UCSD-AML1 (cell line): Measurements from ENCODE around the gene SLC10A3.
"Not testable (repeated sequence)": the region's sequence is repeated elsewhere in the genome, so short reads cannot be mapped to it uniquely, and the experiment has no call there.

Experiments
- DNase-seq: peaks from one replicate; lab custom pipeline; 2025; ENCODE audit not compliant: unreplicated experiment; lab: John Stamatoyannopoulos, UW

The SLC10A3 gene

GRCh38 chrX:154509455-154509854, 19.0 kb upstream of the SLC10A3 start:
- no peak for DNase-seq

GRCh38 chrX:154508384-154508745, 17.9 kb upstream of the SLC10A3 start:
- no peak for DNase-seq

DNA sequence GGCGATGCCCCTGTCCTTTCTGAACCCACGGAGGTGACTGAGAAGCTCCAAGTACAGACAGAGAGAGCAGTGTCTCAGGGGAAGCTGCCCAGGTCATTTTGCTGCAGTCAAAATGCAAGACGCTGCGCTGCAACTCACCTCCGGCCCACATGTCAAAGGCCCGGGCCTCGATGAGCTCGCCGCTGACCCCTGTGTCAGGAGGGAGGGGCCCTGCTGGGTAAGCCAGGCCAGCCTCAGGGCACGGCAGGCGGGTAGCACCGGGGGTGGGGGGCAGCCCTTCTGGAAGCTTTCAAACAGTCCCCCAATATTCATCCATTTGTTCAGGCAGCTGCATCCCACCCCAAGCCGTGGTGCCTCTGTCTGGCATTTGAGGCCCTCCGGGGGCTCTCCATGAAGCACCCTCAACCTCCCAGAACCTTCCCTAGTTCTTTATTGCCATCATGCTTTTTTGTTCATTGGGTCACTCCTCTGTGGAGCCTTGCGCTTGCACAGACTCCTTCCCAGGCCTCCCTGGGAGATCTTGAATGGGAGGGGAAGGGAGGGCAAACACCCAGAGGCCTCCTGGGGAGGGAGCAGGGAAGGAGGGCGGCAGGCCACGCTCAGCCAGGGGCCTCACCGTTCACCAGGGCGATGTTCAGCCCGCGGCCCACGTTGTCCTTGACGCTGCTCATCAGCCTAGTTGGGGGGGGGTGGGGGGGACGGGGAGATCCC, 17.4 kb upstream of the SLC10A3 start:
- no peak for DNase-seq

DNA sequence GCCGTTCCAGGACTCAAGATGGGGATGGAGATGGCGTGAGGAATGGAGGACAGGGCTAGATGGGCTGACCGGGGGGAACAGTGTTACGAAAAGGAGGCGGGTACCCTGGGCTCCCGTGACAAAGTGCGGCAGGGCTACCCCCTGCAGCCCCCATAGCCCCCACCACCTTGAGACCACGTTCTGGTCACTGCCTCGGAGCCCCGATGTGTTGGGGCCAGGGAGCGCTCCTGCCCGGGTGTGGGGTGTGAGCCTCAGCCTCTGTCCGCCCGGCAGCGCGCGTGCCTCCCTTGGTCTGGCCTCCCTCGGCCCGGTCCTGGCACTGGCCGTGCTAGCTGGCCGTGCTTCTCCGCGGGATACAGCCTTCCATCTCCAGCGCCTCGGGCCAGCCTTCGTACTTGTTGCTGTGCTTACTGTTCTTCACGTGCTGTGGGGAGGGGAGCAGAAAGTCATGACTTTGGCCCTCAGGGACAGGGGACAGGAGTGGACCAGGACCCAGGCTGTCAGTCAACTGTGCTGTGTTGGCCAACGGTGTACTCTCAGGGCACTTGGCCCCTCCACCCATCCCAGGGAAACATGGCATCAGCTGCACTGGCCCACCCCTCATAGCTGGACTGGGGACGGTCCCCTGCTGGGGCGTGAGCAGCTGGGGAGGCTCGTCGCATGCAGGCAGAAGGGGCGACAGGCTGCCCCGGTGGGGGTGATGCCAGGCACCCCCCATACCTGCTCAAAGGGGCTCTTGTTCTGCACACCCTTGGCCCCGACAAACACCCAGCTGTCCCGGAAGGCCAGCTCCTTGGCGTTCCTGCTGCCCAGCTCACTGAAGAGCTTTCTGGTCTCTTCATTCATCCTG, 16.3 kb upstream of the SLC10A3 start:
- no peak for DNase-seq

DNA sequence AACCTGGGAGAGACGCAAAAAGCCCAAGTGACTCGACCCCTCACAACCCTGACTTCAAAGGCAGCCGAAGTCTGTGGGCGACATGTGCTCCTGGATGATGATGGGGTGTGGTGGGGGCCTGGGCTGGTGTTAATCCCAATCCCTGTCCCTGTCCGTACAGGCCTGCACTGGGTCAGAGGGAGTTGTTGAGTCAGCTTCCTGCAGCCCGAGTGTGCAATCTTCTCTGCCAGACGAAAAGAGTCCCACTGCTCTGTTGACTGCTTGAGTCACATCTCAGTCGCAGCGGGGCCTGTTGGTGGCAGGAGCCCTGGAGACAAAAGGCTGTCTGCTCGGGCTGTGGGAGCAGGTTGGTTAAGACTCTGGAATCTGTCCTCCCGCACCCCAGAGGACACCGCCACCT, 15.3 kb upstream of the SLC10A3 start:
- no peak for DNase-seq

DNA sequence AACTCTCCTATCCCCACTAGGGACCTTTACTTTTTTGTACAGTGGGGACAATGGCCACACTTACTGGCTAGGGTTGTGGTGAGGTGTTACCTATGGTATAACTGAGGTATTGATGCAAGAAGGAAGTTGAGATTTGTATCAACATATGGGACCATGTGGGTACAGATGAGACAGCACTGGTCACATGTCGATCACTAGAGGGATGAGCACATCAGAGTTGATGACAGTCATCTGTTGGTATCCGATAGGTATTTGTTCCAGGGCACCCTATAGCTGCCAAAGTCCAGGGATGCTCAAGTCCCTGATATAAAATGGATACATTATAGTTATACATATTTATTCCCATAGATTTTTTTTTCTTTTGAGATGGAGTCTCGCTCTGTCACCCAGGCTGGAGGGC, 12.6 kb upstream of the SLC10A3 start:
- DNase-seq = no peak

DNA sequence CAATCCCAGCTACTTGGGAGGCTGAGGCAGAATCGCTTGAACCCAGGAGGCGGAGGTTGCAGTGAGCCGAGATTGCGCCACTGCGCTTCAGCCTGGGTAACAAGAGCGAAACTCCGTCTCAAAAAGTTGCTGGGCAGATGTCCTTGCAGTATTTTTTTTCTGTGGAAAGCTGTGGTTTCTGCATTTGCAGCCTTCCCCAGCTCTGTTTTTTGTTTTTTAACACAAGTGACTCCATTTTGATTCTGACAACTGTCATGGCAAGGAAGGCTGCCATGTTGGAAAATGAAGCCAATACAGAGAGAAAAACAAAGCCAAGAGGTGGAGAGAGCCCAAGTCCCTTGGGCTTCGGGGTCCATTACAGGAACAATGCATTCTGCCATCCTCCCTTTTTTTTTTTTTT, 11.7 kb upstream of the SLC10A3 start:
- DNase-seq = no peak

DNA sequence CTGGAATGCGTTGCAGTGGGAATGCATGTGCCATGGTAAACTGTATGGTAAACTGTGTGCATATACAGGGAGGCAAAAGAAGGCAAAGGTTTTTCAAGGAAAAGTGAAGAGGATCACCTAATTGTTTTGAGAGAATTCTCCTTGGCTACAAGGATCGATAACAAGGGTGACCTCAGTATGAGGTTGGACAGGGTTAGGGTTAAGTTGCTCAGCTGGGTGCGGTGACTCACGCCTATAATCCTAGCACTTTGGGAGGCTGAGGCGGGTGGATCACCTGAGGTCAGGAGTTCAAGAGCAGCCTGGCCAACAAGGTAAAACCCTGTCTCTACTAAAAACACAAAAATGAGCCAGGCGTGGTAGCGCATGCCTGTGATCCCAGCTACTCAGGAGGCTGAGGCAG, 11.0 kb upstream of the SLC10A3 start:
- DNase-seq = not testable (repeated sequence)

GRCh38 chrX:154496591-154497137, 6.2 kb upstream of the SLC10A3 start:
- not testable (repeated sequence) for DNase-seq

GRCh38 chrX:154495472-154495922, 5.1 kb upstream of the SLC10A3 start:
- no peak for DNase-seq

DNA sequence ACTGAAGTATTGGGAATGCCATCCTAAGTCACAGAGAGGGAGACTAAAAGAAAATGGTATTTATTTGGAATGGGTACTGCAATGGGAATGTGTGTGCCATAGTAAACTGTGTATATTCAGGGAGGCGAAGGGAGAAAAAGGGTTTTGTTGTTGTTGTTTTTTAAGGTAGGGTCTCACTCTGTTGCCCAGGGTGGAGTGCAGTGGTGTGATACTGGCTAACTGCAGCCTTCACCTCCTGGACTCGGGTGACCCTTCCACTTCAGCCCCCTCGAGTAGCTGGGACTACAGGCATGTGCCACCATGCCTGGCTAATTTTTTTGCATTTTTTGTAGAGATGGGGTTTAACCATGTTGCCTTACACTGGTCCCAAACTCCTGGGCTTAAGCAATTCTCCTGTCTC, 4.3 kb upstream of the SLC10A3 start:
- DNase-seq = no peak

DNA sequence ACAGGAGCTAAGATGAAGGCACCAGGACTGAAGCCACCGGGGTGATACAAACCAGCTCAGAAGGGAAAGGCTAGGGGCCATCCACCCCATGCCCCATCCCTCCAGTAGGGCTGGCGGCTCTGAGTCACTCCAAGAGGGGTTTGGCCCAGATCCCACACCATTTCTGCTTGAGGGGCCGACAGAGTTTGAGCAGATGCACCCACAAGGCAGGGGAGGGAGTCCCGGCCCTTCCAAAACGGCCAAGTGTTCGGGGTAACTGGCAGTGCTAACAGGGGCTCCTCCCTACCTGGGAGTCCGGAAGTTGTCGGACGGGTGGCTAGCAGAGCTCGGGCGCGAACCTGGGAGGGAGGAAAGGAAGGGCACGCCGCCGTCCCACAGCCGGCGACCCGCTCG, 412 bp downstream of the SLC10A3 start:
- no peak for DNase-seq

- DNase-seq = no peak
These were observed 1.2 kb downstream of the SLC10A3 start for GRCh38 chrX:154489182-154489581.

GRCh38 chrX:154488336-154489075, 1.9 kb downstream of the SLC10A3 start:
- DNase-seq = no peak

DNA sequence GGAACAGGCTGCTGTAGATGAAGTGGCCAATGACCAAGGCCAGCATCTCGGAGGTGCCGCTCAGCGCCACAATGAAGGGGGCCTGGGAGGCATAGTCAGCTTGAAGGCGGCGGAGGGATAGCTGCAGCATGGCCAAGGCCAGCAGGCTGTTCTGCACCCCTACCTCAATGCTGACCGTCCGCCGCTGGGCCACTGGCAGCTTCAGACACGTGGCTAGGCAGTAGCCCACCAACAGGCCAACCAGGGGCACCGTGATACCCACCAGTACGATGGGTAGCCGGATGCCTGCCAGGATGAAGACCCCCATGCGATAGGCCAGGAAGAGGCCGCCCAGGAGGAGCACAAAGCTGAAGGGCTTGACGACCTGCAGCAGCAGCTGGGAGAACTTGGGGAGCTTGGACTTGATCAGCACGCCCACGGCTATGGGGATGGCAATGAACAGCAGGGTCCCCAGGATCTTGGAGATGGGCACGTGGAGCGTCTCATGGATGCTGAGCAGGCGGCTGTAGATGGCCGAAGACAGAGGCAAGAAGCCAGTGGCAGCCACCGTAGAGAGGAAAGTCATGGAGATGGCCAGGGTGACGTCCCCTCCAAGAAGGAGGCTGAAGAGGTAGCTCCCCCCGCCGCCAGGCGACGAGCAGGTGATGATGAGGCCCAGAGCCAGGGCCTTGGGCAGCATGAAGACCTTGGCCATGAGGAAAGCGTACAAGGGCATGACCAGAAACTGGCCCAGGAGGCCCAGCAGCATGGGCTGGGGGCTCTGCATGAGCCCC, 2.7 kb downstream of the SLC10A3 start:
- DNase-seq = no peak

GRCh38 chrX:154486396-154487207, 3.8 kb downstream of the SLC10A3 start, which contains the start of gene UBL4A:
Gene UBL4A (minus strand): TSS chrX:154486615. CDS start chrX:154486584, 31 bp downstream.
- DNase-seq = peak; percentile 67

- DNase-seq = no peak
These were observed 4.4 kb downstream of the SLC10A3 start for GRCh38 chrX:154486052-154486395.

DNA sequence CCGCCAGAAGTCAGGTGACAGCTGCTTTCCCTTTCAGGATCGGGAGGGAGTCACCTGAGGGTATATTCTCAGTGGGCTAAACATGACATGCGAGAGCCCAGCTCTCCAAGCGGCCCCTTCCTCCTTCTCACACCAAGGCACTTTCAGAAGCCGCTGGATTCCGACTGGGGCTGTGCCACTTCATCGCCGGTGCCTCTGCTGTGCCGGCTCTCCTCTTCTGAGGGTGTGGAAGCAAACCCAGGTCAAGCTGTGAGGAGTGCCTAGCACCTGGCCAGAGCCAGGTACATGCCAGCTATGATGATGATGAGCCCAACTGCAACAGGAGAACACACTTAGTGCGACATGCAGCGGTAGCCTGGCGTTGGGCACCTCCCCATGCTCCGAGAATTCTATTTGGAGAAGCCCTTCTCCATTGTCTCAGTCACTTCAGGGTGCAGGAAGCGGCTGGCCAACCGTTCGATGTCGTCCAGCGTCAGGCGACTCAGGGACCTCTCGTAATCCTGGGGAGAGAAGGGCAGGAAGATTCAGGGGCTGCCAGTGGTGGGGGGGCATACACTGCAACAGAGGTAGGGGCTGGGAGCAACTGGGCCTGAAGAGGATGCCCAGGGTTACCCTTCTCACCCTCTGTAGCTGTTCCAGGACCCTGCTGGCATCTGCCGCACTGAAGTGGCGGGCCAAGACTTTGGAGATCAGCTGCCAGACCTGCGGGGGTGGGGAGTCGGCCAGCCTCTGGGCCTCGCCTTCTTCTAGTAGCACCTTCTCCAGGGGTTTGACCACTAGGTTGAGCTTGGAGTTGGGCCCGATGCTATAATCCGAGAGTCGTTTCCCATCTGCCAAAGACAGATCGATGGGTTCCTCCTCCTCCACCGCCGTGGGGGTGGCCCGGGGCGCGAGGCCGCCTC, 5.0 kb downstream of the SLC10A3 start:
- DNase-seq = no peak
